RWPE1 (cell line): ENCODE data around the gene NTS.

ENCODE experiments used
- CTCF ChIA-PET: fragments of 350-600 bp; sonication (Branson Sonifier 250); formaldehyde crosslinking; extraction: SDS; loops from one replicate; lab custom pipeline; 2021; lab: Yijun Ruan, JAX
- POLR2A ChIA-PET: fragments of 400-600 bp; formaldehyde crosslinking; extraction: SDS; loops from one replicate; lab custom pipeline; 2020; ENCODE audit warnings: antibody characterized with exemption; ENCODE audit not compliant: low non-redundant PET; lab: Yijun Ruan, JAX
- DNase-seq: peaks from one replicate; pipeline ENCODE4 v3.0.0; 2012; ENCODE audit warnings: low spot score
- H3K27ac ChIP-seq: fragments of 450-650 bp; 2 replicates; pipeline ENCODE4 v1.5.1; 2017
- TF ChIP-seq, protein P1 (sequence below): fragments of 450-650 bp; conservative IDR thresholded peaks from 2 replicates; pipeline ENCODE4 v1.5.1; 2017; ENCODE audit warnings: low read depth, mild to moderate bottlenecking

The NTS gene

DNA sequence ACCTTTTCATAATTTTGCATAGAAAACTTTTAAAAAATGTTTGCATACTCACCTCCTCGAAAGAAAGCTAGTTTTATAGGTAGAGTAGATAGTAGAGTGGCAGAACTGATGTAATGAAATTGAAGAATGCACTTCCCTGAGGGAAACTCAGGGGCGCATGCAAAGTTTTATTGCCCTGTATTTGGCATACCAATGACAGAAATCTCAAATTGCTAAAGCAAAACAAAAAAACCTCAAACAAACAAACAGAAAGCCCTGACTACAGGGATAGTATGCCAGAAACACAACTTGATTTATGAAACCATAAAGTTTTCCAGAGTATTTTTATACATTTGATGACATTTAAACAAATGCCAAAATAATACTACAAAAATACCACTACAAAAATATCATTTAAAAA, 39.7 kb upstream of the NTS start:
- TF ChIP-seq, protein P1, sequence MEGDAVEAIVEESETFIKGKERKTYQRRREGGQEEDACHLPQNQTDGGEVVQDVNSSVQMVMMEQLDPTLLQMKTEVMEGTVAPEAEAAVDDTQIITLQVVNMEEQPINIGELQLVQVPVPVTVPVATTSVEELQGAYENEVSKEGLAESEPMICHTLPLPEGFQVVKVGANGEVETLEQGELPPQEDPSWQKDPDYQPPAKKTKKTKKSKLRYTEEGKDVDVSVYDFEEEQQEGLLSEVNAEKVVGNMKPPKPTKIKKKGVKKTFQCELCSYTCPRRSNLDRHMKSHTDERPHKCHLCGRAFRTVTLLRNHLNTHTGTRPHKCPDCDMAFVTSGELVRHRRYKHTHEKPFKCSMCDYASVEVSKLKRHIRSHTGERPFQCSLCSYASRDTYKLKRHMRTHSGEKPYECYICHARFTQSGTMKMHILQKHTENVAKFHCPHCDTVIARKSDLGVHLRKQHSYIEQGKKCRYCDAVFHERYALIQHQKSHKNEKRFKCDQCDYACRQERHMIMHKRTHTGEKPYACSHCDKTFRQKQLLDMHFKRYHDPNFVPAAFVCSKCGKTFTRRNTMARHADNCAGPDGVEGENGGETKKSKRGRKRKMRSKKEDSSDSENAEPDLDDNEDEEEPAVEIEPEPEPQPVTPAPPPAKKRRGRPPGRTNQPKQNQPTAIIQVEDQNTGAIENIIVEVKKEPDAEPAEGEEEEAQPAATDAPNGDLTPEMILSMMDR: no peak
- ChIA-PET POLR2A (no interaction called here), CTCF (no interaction called here)
- H3K27ac ChIP-seq: no peak overlapping the region
- DNase-seq: no peak

DNA sequence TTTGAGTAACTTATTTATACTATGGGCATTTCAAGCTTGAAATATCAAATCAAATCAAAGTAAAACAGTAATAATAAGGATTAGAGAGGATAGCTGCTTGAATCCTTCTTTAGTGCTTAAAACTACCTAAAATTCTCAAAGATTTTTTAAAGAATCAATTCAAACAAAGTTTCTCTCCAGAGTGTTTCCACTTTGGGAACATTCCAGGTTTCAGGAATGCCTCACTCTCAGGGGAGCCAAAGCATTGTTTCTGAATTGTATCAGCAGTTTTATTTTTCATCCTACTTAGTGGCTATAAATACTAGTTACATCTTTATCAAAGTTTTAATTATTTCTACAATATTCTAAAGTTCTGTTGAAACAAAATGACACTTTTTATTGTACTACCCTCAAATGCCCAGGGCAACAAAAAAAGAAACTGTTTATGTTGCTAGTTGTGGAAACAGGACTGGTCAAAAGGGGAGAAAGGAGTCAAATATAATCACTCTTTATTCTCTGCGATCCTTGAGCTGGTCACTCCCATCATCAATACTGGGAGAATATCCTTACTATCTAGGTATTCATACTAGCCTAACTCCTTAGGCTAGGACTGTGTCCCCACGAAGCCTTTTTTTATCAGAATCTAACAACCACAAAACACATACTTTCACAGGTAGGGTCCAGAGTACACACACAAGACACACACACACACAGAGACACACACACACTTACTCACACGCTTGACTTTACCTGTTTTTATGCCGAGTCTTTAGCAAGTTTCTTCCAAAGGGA, 38.5 kb upstream of the NTS start:
- TF ChIP-seq, protein P1: no peak
- DNase-seq: no peak
- peak overlapping the region; percentile 82 for H3K27ac ChIP-seq
- ChIA-PET CTCF (interaction anchor here (1.3 kb wide), 1 partner anchor 367 kb away, joined by 7 read pairs; no protein-coding TSS in a partner anchor), POLR2A (no interaction called here)

DNA sequence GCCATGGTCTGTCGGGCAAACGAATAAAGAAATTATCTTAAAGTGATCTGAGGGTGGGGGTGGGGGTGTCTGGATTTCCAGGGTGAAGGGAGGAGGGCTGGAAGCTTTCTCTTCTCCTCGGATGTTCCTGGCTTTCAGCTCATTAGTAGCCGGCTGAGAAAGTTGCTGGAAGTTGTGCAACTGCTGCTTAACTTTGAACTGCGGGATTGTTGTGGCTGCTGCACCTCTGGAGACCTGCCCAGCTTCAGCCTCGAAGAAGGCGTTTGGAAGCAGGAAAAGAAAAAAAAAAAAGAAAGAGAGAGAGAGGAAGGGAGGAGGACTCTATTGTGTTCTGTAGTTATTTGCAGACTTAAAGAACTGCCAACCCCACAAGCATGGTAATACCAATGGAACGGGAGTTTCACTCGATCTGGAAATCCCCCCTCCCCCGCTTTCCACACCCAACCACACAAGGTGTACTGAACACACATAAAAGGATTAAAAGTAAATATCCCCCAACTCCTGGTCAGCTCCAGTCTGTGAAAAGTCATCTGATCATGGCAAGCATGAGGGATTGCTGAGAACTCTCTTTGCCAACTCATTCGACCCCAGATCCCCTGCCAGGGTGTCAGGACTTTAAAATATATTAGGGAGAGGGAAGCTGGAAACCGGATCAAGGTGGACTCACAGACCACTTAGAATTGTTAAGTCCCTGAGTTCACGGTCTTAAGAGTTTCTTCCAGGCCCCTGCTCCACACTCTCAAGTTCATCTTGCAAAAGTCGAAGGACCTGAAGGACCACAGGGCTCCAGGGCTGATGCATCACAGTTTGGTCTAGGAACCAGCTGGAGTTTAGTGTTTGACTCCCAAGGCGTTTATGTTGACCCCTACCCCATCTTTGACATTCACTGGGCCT, 37.7 kb upstream of the NTS start, which contains the start of gene RASSF9:
Gene RASSF9, minus strand, starts transcription at position 213 of the 894 bp plus-strand sequence. Its CDS starts 208 bp downstream, at position 5.
- peak within 1 kb of the TSS; percentile 82 for H3K27ac ChIP-seq
- ChIA-PET CTCF (interaction anchor here (1.3 kb wide), 1 partner anchor 368 kb away, joined by 7 read pairs; no protein-coding TSS in a partner anchor), POLR2A (no interaction called here)
- DNase-seq: peak; percentile 27
- TF ChIP-seq, protein P1: no peak

DNA sequence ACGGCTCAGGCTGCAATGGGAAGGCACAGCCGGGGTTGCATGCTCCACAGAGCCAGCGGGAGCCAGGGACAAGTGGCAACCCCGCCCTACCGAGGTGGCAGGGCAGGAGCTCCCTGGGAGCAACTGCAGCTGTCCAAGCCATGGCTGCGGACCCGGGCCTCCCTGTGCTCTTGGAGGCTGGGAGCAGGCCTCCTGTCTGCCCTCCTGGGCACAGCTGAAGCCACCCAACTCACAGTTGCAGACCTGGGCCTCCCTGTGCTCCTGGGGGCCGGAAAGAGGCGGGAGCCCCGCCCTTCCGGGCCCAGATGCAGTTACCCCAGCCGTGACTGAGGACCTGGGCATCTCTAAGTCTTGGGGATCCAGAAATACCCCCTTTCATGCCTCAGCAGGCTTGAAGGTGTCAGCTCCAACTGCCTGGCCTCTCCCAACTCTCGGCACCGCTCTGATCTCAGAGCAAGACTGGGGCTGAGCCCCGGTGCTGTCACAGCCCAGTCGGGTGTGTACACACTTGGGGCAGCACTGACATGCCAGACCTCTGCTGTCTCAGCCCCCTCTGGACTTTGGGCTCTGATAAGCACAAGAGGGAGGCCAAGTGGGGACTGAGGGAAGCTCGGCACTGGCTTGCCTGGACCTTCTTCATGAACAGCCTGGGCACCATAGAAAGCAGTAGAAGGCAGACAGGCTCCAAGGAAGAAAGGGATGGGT, 30.3 kb upstream of the NTS start:
- POLR2A ChIA-PET: no interaction called here
- TF ChIP-seq, protein P1: no peak
- no peak for DNase-seq
- no peak overlapping the region for H3K27ac ChIP-seq
- CTCF ChIA-PET: interaction anchor here (0.5 kb wide), 1 partner anchor 135 kb away, joined by 4 read pairs; no protein-coding TSS in a partner anchor

DNA sequence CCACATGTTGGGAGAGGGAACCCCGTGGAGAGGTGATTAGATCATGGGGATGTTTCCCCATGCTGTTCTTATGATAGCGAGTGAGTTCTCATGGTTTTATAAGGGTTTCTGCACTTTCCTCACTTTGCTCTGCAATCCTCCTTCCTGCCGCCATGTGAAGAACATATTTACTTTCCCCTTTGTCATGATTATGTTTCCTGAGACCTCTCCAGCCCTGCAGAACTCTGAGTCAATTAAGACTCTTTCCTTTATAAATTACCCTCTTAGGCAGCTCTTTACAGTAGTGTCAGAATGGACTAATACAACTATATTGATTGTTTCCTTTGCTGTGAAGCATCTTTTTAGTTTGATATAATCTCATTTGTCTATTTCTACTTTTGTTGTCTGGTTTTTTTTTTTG, 24.8 kb upstream of the NTS start:
- ChIA-PET CTCF (interaction anchor here (0.7 kb wide), 1 partner anchor 1066 kb away, joined by 4 read pairs; no protein-coding TSS in a partner anchor), POLR2A (no interaction called here)

More for the DNA sequence above, 24.8 kb upstream of the NTS start:
- TF ChIP-seq, protein P1: no peak
- DNase-seq: no peak
- no peak overlapping the region for H3K27ac ChIP-seq
